ENCODE data around the gene LPP.

DNA sequence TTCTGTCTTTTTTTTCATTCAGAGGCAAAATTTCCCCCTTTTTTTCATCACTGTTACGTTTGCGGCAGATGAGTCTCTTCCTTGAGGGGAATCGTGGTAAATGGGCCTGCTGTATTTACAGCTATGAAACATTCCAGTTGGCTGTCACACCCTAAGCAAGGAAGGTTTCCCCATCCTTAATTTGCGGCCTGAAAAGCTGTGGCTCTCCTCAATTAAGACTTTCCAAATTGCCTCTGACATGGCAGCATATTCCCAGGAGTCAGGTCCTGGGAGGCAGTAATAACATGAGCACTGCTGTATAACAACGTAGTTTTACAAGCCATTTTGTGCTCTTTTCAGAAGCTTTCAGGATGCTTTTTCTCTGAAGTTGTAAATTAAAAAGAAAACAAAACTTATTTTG lies 420.9 kb downstream of the LPP start:
- TF ChIP-seq, protein P1, sequence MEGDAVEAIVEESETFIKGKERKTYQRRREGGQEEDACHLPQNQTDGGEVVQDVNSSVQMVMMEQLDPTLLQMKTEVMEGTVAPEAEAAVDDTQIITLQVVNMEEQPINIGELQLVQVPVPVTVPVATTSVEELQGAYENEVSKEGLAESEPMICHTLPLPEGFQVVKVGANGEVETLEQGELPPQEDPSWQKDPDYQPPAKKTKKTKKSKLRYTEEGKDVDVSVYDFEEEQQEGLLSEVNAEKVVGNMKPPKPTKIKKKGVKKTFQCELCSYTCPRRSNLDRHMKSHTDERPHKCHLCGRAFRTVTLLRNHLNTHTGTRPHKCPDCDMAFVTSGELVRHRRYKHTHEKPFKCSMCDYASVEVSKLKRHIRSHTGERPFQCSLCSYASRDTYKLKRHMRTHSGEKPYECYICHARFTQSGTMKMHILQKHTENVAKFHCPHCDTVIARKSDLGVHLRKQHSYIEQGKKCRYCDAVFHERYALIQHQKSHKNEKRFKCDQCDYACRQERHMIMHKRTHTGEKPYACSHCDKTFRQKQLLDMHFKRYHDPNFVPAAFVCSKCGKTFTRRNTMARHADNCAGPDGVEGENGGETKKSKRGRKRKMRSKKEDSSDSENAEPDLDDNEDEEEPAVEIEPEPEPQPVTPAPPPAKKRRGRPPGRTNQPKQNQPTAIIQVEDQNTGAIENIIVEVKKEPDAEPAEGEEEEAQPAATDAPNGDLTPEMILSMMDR (IDR thresholded peaks at IDR 0.05): no peak
- TF ChIP-seq ZFX (IDR thresholded peaks at IDR 0.05; ENCODE audit: borderline replicate concordance): no peak

All from 22Rv1 (cell line).